Measurements from ENCODE around the gene PXN. TPM values are rescaled to one million over a fixed set of nuclear protein-coding genes. Genes with fewer than 3 reads are reported as not detected.

PXN gene
- polyA plus RNA-seq (2012; ENCODE audit: missing spikeins) = 16.2 TPM

- peak; percentile 79 for DNase-seq (ENCODE audit: insufficient read length)
- no peak for TF ChIP-seq POLR2AphosphoS5 (IDR thresholded peaks at IDR 0.05; ENCODE audit: low read depth, low read length)
- TF ChIP-seq POLR2A (IDR thresholded peaks at IDR 0.05; ENCODE audit: low read depth, low read length) = peak; percentile 26; the same call in 1 of the 2 replicates
- peak; percentile 73 for FAIRE-seq
These were observed at the start of gene PXN for GRCh38 chr12:120265473-120266179. TSS of gene PXN (minus strand) at chr12:120265730. CDS start at chr12:120265629, 101 bp downstream.

- TF ChIP-seq POLR2AphosphoS5 (IDR thresholded peaks at IDR 0.05; ENCODE audit: low read depth, low read length) = no peak
- TF ChIP-seq TAF1 (IDR thresholded peaks at IDR 0.05; ENCODE audit: borderline replicate concordance, low read depth, low read length) = no peak
- TF ChIP-seq POLR2A (IDR thresholded peaks at IDR 0.05; ENCODE audit: low read depth, low read length) = no peak
- no peak for FAIRE-seq
These were observed 48.7 kb upstream of the PXN start for GRCh38 chr12:120314220-120314619.

GRCh38 chr12:120301962-120302815, 36.7 kb upstream of the PXN start, which contains the start of gene SIRT4:
TSS of gene SIRT4 (plus strand) at chr12:120302321. CDS start at chr12:120303562, 1,241 bp downstream.
- FAIRE-seq (peak; percentile 97), DNase-seq (ENCODE audit: insufficient read length) (peak; percentile 90)
- 0 out of 2 replicates have a peak, but pooled peaks have one; percentile 19 for TF ChIP-seq POLR2A (IDR thresholded peaks at IDR 0.05; ENCODE audit: low read depth, low read length)
- no peak for TF ChIP-seq POLR2AphosphoS5 (IDR thresholded peaks at IDR 0.05; ENCODE audit: low read depth, low read length)

More at GRCh38 chr12:120314220-120314619, 48.7 kb upstream of the PXN start:
- DNase-seq (ENCODE audit: insufficient read length) = no peak

- DNase-seq (ENCODE audit: insufficient read length) = no peak
- peak; percentile 85 for FAIRE-seq
- TF ChIP-seq POLR2AphosphoS5 (IDR thresholded peaks at IDR 0.05; ENCODE audit: low read depth, low read length) = peak; percentile 100
- TF ChIP-seq POLR2A (IDR thresholded peaks at IDR 0.05; ENCODE audit: low read depth, low read length) = peak; percentile 100
- TF ChIP-seq TAF1 (IDR thresholded peaks at IDR 0.05; ENCODE audit: borderline replicate concordance, low read depth, low read length) = no peak
These were observed 27.4 kb upstream of the PXN start, which contains the start of gene RNU4-1 for GRCh38 chr12:120292661-120293531. TSS of gene RNU4-1 (minus strand) at chr12:120293237.

GRCh38 chr12:120292411-120292660, 26.8 kb upstream of the PXN start:
- DNase-seq (ENCODE audit: insufficient read length) (no peak), FAIRE-seq (no peak)
- TF ChIP-seq POLR2A (IDR thresholded peaks at IDR 0.05; ENCODE audit: low read depth, low read length) (no peak), TAF1 (IDR thresholded peaks at IDR 0.05; ENCODE audit: borderline replicate concordance, low read depth, low read length) (no peak), POLR2AphosphoS5 (IDR thresholded peaks at IDR 0.05; ENCODE audit: low read depth, low read length) (no peak)

- no peak for TF ChIP-seq POLR2A (IDR thresholded peaks at IDR 0.05; ENCODE audit: low read depth, low read length)
- no peak for TF ChIP-seq POLR2AphosphoS5 (IDR thresholded peaks at IDR 0.05; ENCODE audit: low read depth, low read length)
- TF ChIP-seq TAF1 (IDR thresholded peaks at IDR 0.05; ENCODE audit: borderline replicate concordance, low read depth, low read length) = no peak
- no peak for FAIRE-seq
- no peak for DNase-seq (ENCODE audit: insufficient read length)
These were observed 25.2 kb upstream of the PXN start for GRCh38 chr12:120290609-120291305.

GRCh38 chr12:120287491-120287890, 22.0 kb upstream of the PXN start:
- FAIRE-seq (no peak), DNase-seq (ENCODE audit: insufficient read length) (no peak)
- TF ChIP-seq POLR2A (IDR thresholded peaks at IDR 0.05; ENCODE audit: low read depth, low read length) (no peak), TAF1 (IDR thresholded peaks at IDR 0.05; ENCODE audit: borderline replicate concordance, low read depth, low read length) (no peak), POLR2AphosphoS5 (IDR thresholded peaks at IDR 0.05; ENCODE audit: low read depth, low read length) (no peak)

GRCh38 chr12:120286768-120287490, 21.4 kb upstream of the PXN start:
- no peak for DNase-seq (ENCODE audit: insufficient read length)
- no peak for TF ChIP-seq TAF1 (IDR thresholded peaks at IDR 0.05; ENCODE audit: borderline replicate concordance, low read depth, low read length)
- no peak for TF ChIP-seq POLR2AphosphoS5 (IDR thresholded peaks at IDR 0.05; ENCODE audit: low read depth, low read length)
- TF ChIP-seq POLR2A (IDR thresholded peaks at IDR 0.05; ENCODE audit: low read depth, low read length) = no peak
- FAIRE-seq = no peak

- FAIRE-seq (no peak), DNase-seq (ENCODE audit: insufficient read length) (no peak)
- TF ChIP-seq POLR2A (IDR thresholded peaks at IDR 0.05; ENCODE audit: low read depth, low read length) = no peak
- no peak for TF ChIP-seq POLR2AphosphoS5 (IDR thresholded peaks at IDR 0.05; ENCODE audit: low read depth, low read length)
- no peak for TF ChIP-seq TAF1 (IDR thresholded peaks at IDR 0.05; ENCODE audit: borderline replicate concordance, low read depth, low read length)
These were observed 18.9 kb upstream of the PXN start for GRCh38 chr12:120284381-120284780.

- FAIRE-seq (no peak), DNase-seq (ENCODE audit: insufficient read length) (no peak)
- no peak for TF ChIP-seq TAF1 (IDR thresholded peaks at IDR 0.05; ENCODE audit: borderline replicate concordance, low read depth, low read length)
- TF ChIP-seq POLR2AphosphoS5 (IDR thresholded peaks at IDR 0.05; ENCODE audit: low read depth, low read length) = no peak
These were observed 17.8 kb upstream of the PXN start for GRCh38 chr12:120283318-120283717.
